ACHN (cell line): ENCODE measurements around the gene MMP11.

Experiments
- DNase-seq: peaks from one replicate; pipeline ENCODE4 v3.0.0-alpha.2; 2015
- in situ Hi-C: cut with HindIII; loops from 2 replicates; pipeline ENCODE4 v1.10.0; 2017; ENCODE audit warnings: low sequenced_read_pairs, low pct_ligation_motif_present, low pct_unique_long_range_greater_than_20kb

Gene MMP11

DNA sequence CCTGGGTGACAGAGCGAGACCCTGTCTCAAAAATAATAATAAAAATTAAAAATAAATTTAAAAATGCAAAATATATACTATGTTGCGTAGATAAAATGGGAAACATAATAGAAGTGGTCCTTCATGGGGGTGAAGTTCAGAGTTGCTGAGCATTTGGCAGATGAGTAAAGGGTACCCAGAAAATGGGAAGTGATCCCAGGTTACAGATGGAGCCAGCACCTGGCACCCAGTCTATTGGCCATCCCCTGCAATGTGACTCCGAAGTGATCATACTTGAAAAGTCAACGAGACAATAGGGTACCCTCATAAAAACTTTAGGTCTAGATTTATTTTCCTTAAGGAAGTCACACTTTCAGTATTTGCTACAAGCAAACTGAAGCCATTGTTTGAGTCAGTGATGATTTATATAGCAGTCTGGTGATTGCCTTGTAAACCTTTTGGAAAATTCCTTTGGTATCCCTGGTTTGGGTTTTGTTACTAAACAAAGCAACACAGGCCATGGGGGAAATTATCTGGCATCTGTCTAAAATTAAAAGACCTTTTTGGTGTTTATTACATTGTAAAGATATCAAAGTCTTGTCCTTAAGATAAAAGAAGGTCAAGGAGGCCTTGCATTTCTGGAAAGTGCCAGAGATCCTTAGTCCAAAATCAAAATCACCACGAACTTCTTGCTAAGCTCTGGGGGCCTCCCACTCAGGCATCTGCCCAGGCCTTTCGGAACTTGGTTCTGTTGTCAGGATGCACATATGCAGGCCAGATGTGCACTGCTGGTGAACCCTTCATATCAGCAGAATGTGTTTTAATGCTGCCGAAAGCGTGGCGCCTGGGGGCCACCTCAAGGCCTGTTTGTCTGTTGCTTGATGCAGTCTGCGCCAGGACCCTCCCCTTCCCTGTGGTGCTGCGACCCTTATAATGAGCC is 18.4 kb downstream of the MMP11 start:
- in situ Hi-C loops = no loop called here
- DNase-seq = no peak

DNA sequence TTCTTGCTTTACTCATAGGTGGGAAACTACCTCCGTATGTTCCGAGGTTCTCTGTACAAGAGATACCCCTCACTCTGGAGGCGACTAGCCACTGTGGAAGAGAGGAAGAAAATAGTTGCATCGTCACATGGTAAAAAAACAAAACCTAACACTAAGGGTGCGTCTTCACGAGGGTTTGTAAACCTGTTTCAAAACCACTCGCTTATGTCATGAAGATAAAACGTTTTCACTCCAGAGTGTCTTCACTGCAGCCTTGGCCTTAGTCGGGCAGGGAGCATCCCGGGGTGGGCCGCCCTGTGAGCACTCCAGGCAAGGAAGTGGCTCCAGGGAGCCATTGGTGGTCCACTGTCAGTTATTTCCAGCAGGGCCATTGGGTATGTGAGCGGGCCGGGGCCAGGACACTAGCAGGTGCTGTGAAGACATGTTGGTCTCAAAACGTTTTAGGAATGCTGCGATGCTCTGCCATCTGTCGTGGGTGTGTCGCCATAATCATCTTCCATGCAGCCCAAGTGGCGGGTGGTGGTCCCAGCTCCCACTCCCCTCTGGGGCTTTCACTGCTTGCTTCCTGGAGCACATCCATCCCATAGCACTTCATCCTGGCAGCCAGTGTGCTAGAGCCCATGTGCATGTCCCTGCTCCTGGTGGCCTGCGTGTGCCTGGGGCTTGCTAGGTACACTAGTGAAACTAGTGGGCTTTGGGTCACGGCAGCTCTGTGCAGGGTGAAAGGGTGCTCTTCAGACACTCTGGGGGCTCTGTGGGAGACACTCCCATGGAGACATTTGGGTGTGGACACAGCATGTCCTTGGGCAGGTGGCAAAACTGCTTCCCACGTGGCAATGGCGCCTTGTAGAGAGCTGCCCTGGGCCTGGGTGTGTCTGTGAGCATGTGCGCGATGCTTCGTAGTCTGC is 19.3 kb downstream of the MMP11 start:
- in situ Hi-C loops = no loop called here

DNA sequence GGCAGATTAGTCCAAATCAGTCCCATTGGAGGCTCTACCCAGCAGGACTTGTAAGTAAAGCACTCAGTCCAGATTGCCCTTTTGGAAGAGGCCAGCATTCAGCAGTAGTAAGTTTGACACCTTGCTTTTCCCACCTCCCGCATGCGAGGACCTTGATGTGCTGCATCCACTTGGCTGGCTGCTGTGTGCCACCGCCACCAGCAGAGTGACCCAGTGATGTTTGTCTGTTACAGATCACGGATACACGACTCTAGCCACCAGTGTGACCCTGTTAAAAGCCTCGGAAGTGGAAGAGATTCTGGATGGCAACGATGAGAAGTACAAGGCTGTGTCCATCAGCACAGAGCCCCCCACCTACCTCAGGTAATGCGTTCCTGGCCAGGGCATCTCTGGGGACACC is 20.7 kb downstream of the MMP11 start:
- DNase-seq = no peak
- in situ Hi-C loops = no loop called here

More for the DNA sequence above, 19.3 kb downstream of the MMP11 start:
- DNase-seq = no peak

DNA sequence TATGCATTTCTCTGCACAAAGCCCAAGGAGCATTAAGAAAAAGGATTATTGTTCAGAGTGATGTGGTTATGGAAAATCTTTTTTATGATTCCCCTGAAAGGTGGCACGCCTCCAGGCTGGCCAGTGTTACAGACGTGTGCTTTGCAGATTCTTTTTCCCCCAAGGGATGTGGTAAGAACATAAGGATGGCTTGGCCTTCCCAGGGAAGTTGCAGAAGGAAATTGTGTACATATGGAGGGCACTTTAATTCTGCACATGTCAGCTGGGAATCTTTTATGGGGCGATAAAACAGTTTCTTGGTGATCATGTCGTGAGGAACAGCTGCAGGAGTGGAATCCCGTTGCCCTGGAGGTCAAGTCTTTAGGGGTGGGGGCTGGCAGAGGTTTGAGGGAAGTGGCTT is 23.8 kb downstream of the MMP11 start:
- DNase-seq = no peak
- in situ Hi-C loops = no loop called here

DNA sequence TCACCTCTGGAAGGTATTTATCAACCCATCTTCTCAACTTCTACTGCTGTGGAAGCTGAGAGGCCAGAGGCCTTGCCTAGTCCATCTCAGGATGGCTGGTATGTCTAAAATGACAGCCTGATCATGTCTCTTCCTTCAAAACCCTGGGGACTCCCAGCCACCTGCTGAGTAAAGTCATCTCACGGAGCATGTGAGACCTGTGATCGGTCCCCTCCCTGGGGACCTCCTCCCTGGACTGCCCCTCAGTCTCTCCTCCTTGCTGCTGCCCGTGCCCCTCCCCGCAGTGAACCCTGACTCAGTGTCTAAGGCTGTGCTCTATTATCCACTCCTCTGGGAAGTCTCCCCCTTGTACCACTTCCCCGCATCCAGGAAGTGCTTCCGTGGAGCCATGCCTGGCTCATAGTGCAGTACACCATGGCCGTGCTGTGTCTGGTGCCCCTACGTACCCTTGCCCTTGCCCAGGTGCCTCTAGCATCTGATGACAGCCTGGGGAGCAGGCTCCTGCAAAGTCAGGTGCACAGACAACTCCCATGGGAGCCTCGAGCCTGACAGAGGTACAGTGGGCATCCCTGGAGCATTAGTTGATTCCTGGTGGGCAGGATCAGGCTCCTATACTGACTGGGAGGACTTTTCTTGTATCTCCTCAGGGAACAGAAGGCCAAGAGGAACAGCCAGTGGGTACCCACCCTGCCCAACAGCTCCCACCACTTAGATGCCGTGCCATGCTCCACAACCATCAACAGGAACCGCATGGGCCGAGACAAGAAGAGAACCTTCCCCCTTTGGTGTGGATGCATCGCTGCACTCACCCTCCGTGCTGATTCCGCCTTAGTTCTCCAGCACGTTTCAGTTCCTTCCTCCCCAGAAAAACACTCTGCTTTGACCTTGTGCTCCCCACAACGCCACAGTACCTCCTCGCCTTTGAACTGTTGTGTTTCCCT is 27.9 kb downstream of the MMP11 start:
- DNase-seq = no peak
- in situ Hi-C loops = no loop called here

DNA sequence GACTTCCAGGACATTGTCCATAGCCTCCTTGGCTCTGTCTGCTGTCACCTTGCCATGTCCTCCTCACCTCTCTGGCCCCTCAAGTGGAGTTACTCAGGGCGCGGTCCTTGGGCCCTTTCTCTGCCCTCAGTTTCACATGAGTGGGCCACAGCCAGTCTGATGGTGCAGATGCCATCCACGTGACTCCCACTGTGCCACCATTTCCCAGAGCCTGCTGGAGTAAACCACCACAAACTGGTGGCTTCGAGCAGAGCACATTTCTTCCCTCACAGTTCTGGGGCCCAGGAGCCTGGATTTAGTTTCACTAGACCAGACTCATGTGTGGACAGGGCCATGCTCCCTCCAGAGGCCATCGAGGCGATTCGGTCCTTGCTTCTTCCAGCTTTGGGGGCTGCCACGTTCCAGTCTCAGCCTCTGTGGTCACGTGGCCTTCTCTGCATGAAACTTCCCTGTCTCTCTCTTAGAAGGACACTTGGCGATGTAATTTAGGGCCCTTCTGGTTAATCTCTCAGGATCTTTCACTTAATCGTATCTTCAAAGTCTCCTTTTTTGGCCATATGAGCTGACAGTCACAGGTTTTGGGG is 28.7 kb downstream of the MMP11 start:
- in situ Hi-C loops = no loop called here
- no peak for DNase-seq

DNA sequence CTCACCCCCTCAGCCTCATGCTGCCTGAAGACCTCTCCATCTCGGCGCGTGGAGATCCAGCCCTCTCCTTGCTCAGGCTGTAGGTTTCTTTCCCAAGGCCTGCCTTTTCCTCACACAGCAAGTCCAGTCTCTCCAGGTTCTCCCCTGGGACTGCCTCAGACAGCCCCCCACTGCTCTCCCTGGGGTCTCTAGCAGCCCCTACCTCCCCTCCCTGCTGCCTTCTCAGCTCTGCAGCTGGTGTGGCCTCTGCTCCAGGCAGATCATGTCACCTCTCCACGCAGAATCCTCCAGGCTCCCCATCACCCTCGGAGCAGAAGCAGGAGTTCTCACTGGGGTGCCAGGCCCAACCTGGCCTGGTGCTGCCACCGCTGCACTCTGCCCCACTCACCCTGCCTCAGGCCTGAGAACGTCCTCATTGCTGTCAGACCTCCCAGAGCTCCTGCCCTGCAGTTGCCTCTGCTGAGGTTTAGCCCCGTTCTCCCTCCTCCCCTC is 29.3 kb downstream of the MMP11 start:
- in situ Hi-C loops = no loop called here

DNA sequence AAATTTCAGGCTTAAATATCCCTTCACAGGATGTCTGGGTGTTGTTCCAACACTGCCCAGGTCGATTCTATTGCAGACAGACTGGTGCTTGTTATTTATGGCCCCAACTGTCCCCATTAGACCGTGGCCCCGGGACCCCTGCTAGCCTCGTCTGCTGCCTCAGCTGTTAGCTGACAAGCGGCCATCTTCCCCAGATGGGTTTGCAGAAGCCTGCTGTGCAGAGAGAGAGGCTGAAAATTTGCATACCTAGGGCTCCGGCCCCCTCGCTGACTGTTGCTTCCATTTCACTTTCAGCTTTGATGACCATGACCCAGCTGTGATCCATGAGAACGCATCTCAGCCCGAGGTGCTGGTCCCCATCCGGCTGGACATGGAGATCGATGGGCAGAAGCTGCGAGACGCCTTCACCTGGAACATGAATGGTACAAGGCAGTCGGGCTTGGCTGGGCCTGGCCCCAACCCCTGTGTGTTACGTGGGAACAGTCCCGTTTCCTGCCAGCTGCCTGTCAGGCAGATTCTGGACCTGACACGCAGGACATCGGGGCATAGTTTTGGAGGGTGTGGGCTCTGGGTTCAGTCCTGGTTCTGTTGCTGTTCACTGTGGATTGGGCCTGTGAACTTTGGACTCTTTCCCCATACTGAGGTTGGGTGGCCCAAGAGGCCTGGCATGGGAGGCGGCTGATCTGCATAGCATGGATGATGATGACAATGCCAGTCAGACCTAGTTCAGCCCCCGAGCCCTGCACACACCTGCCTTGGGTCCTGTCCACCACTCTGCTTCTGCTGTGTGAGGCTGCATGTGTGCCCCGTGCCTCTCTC is 30.6 kb downstream of the MMP11 start:
- DNase-seq = no peak
- in situ Hi-C loops = no loop called here

More for the DNA sequence above, 29.3 kb downstream of the MMP11 start:
- DNase-seq = no peak

DNA sequence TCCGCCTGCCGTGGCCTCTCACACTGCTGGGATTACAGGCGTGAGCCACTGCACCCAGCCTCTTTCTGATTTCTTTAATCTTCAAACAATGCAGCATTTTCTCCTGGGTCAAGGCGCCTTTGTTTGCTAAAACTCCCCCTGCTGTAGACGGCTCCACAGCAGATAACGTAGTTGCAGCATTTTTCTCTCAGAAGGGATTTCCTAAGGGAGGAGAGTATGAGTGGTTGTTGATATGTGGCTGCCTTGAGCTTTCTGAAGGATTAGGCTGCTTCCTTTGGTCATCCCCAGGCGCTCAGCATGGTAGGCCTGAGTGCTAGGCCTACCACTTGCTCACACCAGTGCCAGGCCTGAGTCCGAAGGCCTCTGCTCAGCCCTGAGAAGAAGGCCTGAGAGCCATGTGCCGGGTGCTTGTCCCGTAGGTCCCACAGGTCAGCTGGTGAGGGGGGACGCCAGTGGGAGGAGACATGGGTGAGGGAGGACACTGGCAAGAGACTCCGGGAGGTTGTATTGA is 32.2 kb downstream of the MMP11 start:
- in situ Hi-C loops = no loop called here
- no peak for DNase-seq

DNA sequence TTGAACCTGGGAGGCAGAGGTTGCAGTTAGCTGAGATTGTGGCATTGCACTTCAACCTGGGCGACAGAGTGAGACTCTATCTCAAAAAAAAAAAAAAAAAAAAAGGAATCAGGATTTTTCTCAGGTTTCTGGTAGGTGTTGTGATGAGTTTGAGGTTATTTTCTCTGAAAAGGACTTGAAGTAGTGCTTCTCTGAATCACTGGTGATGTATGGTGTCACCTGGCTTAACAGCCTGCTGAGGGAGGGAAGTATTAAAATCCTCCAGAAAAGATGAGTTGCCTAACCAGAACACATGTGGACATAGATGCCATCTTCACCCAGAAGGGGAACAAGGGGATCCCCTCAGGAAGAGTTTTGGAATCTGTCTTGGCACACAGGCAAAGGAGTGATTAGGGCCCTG is 34.2 kb downstream of the MMP11 start:
- in situ Hi-C loops = no loop called here
- no peak for DNase-seq

DNA sequence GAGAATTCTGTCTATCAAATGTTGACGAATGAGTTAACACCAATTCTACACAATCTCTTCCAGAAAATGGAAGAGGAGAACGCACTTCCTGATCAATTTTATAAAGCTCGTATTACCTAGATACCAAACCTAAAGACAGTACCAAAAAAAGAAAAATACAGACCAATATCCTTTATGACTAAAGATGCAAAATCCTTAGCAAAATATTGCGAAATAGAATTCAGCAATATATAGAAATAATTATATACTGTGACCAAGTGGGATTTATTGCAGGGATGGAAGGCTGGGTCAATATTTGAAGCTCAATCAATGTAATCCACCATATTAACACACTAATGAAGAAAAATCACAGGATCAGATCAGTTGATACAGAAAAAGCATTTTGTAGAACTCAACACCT is 39.7 kb downstream of the MMP11 start:
- in situ Hi-C loops = no loop called here
- no peak for DNase-seq

DNA sequence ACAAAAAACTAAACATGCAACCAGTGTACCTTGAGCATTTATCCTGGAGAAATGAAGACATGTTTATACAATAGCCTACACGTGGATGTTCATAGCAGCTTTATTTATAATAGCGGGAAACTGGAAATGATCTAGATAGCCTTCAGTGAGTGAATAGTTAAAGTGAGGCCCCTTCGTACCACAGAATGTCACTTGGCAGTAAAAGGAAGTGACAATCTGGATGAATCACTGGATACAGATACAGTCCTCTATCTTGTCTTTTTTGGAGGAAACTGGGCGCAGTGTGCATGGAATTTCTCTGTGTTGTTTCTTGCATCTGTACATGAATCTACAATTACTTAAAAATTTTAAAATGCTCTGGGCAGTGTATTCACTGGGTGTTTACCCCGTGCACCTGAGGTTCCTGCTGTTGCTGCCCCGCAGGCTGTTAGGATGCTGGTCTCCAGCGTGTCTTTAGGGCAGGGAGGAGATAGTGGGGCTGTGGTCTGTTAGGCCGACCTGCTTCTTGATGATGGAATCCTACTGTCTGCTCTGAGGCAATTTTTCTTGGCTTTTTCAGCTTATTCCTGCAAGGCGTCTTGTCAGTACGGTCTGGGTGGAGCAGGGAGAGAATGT is 43.0 kb downstream of the MMP11 start:
- DNase-seq = no peak
- in situ Hi-C loops = no loop called here

DNA sequence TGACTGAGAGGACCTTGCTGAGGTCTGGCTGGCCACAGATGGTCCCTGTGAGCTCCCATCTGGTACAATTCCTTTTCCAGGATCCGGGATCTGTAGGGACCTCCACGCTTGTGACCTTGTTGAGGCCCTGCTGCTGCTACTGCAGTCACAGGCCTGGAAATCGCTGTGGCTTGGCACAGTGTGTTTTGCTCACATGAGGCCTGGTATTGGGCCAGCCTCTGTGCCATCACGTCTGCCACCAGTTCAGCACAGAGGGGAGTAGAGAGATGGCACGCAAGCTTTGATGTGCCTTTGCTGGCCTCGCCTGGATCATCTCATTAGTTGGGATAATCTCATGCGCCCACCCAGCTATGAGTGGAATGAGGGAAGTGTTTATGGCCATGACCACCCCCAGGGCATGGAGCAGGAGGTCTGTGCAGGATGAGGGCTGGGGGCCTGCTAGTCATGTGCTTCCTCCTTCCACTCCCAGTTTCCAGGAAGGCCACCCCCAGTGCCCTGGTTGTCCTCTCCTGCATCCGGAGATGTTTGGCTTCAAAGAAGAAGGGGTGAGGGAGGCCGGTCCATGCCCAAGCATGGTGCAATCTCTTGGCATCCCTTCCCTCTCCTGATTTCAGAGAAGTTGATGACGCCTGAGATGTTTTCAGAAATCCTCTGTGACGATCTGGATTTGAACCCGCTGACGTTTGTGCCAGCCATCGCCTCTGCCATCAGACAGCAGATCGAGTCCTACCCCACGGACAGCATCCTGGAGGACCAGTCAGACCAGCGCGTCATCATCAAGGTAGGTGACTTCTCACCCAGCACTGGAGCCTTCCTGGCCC is 43.7 kb downstream of the MMP11 start:
- DNase-seq = no peak
- in situ Hi-C loops = no loop called here

DNA sequence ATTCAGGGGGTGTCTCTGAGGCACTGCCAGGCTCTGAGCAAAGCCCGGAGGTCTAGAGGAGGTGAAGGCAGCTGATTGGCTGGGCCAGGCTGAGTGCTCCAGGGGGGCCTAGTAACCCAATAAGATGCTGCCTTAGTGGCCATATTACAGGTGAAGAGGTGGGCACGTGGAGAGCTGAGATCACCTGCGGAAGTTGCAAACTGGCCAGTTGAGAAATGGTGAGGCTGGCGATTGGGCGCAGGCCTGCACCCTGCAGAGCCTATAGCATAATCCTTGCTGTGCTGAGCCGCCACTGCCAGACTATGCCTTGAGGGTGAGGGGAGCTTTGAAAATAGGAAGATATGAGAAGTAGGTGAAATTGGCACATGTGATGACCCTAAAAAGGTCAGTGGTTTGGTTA is 44.5 kb downstream of the MMP11 start:
- in situ Hi-C loops = no loop called here
- DNase-seq = no peak

DNA sequence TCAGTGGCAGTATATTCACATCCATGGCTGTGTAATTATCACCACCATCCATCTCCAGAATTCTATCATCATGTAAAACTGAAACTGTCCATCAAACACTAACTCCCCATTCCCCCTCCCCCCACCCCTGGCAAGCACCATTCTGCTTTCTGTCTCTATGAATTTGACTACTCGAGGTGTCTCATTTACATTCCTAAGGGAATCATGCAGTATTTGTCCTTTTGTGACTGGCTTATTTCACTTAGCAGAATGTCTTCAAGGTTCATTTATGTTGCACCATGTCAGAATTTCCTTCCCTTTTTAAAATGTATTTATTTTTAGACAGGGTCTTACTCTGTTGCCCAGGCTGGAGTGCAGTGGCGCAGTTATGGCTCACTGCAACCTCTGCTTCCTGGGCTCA is 45.9 kb downstream of the MMP11 start:
- in situ Hi-C loops = no loop called here
- DNase-seq = no peak

DNA sequence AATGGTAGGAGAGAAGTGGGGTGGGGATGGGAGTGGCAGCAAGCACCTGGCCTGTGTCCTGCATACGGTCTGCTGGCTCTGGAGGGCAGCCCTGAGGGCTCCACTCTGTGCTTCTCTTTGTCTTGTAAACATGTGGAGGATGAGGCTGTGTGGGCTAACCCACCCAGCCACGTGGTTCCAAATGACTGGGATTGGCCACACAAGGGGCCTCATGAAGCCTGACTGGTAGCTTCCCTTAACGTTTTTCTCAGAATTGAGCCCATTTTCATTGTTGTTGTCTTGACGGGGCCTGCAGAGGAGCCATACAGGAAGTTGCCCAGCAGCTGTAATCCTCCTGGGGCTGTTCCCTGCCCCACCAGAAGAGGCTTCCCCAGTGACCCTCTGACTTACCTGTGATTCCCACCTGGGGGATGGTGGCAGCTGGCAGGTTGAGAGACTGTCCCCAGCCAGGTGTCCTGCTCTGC is 48.1 kb downstream of the MMP11 start:
- no peak for DNase-seq
- in situ Hi-C loops = no loop called here
